ENCODE data around the gene ZNF425.

GRCh38 chr7:149053885-149054284 is 72.2 kb downstream of the ZNF425 start:
- TF ChIP-seq, protein P1, sequence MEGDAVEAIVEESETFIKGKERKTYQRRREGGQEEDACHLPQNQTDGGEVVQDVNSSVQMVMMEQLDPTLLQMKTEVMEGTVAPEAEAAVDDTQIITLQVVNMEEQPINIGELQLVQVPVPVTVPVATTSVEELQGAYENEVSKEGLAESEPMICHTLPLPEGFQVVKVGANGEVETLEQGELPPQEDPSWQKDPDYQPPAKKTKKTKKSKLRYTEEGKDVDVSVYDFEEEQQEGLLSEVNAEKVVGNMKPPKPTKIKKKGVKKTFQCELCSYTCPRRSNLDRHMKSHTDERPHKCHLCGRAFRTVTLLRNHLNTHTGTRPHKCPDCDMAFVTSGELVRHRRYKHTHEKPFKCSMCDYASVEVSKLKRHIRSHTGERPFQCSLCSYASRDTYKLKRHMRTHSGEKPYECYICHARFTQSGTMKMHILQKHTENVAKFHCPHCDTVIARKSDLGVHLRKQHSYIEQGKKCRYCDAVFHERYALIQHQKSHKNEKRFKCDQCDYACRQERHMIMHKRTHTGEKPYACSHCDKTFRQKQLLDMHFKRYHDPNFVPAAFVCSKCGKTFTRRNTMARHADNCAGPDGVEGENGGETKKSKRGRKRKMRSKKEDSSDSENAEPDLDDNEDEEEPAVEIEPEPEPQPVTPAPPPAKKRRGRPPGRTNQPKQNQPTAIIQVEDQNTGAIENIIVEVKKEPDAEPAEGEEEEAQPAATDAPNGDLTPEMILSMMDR (conservative IDR thresholded peaks at IDR 0.05; ENCODE audit: low read length), result no peak
- TF ChIP-seq EZH2phosphoT487 (IDR thresholded peaks at IDR 0.05; ENCODE audit: borderline replicate concordance), result no peak
